GM12874 (cell line): ENCODE measurements around the gene UBR1.

Source experiments
- CTCF ChIP-seq: IDR thresholded peaks from 2 replicates; pipeline ENCODE4 v1.5.1; 2011; ENCODE audit warnings: low read depth, mild to moderate bottlenecking, control low read depth, low read length, moderate library complexity; ENCODE audit not compliant: insufficient read depth

The UBR1 gene

GRCh38 chr15:42940527-42940926 is 165.3 kb downstream of the UBR1 start:
- no peak for TF ChIP-seq CTCF

- TF ChIP-seq CTCF, result no peak
Measured at GRCh38 chr15:42939841-42940240, 166.0 kb downstream of the UBR1 start.

DNA sequence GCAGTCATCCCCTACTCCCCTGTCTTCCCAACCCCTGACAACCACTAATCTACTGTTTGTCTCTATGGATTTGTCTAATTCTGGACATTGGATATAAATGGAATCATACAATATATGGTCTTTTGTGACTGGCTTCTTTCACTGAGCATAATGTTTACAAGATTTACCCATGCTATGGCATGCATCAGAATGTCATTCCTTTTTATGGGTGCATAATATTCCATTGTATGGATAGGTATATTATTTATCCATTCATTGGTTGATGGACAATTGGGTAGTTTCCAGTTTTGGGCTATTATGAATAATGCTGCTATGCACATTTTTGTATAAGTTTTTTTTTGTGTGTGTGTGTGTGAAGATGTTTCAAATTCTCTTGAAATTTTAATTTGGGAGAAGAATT is 168.7 kb downstream of the UBR1 start:
- no peak for TF ChIP-seq CTCF

DNA sequence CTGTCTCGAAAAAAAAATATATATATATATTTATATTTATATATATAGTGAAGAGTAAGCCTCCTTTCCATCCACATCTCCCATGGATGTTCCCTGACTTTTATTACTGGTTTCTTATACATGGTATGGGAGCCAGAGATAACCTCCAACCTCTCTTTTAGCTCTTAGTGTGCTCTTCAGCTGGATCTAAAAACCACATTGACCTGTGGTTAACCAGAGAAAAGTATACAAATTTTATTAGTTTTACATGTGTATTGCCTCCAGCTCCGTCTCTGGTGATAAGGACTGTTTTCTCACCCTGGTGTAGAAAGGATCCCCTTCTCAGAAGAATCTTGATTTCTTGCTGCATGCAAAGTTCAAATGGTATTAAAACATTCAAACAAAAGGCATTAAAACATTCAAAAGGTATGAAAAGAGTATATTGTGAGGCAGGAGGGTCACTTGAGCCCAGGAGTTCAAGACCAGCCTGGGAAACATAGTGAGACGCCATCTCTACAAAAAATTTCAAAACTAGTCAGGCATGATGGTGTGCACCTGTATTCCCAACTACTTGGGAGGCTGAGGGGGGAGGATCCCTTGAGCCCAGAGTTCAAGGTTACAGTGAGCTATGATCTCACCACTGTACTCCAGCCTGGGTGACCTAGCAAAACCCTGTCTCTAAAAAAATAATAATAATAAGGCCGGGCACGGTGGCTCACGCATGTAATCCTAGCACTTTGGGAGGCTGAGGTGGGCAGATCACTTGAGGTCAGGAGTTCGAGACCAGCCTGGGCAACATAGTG is 171.8 kb downstream of the UBR1 start:
- no peak for TF ChIP-seq CTCF

DNA sequence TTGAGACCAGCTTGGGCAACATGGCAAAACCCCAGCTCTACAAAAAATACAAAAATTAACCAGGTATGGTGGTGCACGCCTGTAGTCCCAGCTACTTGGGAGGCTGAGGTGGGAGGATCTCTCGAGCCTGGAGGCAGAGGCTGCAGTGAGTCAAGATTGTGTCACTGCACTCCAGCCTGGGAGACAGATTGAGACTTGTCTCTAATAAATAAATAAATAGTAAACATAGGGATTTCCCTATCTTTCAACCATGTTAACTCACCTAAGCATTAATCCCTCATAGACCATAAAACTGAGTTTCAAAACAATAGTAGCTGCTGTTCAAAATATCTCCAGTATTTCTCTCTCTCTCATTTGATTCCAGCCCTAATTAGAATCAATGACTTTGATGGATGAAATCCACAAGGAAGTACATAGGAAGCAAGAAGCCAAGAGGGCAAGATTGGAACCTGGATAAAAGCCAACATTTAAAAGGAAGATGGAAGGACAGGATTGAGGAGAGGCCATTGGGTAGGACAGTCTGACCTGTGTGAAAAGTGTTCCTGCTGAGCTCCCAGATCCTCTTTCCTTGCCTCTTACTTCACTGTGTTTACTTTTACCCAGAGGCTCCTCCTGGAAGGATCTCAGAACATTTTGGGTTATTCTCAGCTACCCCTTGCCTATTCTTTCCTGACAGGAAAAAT is 172.9 kb downstream of the UBR1 start:
- TF ChIP-seq CTCF, result no peak

DNA sequence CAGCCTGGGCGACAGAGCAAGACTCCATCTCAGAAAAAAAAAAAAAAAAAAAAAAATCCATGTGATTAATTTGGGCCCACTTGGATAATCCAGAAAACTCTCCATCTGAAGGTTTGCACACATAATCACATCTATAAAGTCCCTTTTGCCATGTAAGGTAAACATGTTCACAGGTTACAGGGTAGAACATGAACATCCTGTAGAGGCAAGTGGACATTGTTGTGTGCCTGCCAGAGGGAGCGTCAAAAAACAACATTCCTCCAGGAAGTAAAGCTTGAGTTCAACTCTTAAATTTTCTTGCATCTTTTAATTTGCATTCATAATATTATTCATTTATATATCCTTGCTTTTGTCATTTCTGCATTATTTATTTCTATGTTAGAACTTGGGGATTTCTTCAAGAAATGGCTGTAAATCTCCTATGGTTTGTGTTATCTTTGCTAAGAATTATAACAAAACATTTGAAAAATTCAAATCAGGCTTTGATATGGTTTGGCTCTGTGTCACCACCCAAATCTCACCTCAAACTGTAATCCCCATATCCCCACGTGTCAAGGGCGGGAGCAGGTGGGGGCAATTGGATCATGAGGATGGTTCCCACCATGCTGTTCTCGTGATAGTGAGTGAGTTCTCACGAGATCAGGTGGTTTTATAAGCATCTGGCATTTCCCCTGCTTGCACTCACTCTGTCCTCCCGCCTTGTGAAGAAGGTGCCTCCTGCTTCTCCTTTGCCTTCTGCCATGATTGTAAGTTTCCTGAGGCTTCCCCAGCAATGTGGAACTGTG is 173.9 kb downstream of the UBR1 start:
- no peak for TF ChIP-seq CTCF

DNA sequence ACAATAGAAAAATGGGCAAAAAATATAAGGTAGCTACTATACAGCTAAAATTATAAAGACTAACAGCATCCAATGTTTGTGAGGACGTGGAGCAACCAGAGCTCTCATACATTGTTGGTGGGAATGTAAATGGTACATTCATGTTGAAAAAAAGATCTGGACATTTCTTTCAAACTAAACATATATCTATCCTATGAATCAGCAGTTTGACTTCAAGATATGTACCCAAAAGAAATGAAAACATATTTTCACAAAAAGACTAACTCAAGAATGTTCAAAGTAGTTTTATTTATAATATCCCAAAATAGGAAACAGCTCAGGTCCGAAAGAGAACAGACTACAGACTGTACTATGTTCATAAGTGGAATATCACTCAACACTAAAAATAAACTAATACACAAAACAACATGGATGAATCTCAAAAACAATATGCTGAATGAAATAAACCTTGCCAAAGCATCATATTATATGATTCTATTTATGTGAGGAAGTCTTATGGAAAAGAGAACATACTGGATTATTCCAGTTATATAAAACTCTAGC is 176.5 kb downstream of the UBR1 start:
- no peak for TF ChIP-seq CTCF
